Mesenchymal stem cell (in vitro differentiated cells and primary cell): ENCODE data around the gene PRDX5.
A peak's percentile ranks its signal among the peaks of the same experiment; 100 is the strongest.

Experiments
- DNase-seq: peaks from one replicate; pipeline ENCODE4 v3.0.0-alpha.2; 2013
- H2AFZ ChIP-seq: one replicate; pipeline ENCODE4 v1.6.1; 2013; ENCODE audit warnings: low read depth, mild to moderate bottlenecking, control low read depth, inconsistent platforms, low read length, moderate library complexity
- H2AK5ac ChIP-seq: 2 replicates; pipeline ENCODE4 v1.6.1; 2013; ENCODE audit warnings: low read length, moderate library complexity, mild to moderate bottlenecking, inconsistent platforms; ENCODE audit not compliant: severe bottlenecking
- H2BK120ac ChIP-seq: one replicate; pipeline ENCODE4 v1.6.1; 2013; ENCODE audit warnings: low read depth, mild to moderate bottlenecking, inconsistent platforms, low read length, moderate library complexity
- H2BK12ac ChIP-seq, 2 experiments: one replicate each; pipeline ENCODE4 v1.6.1; 2013; ENCODE audit warnings: inconsistent platforms in 2 of 2, low read length in 2 of 2, mild to moderate bottlenecking in 2 of 2, moderate library complexity in 2 of 2, control low read depth in 1 of 2
- H2BK15ac ChIP-seq: one replicate; pipeline ENCODE4 v1.6.1; 2013; ENCODE audit warnings: mild to moderate bottlenecking, low read depth, inconsistent platforms; ENCODE audit not compliant: poor library complexity, severe bottlenecking
- H2BK5ac ChIP-seq: 2 replicates; pipeline ENCODE4 v1.6.1; 2013; ENCODE audit warnings: low read depth, mild to moderate bottlenecking, low read length, control low read depth, inconsistent platforms; ENCODE audit not compliant: poor library complexity, severe bottlenecking
- H3K14ac ChIP-seq, 2 experiments: one replicate each; pipeline ENCODE4 v1.6.1; 2013; ENCODE audit warnings: inconsistent platforms in 2 of 2, low read length in 2 of 2, control low read depth in 1 of 2, mild to moderate bottlenecking in 1 of 2, moderate library complexity in 1 of 2
- H3K18ac ChIP-seq, 2 experiments: one replicate each; pipeline ENCODE4 v1.6.1; 2013; ENCODE audit warnings: inconsistent platforms in 2 of 2, low read length in 2 of 2, control low read depth in 1 of 2, low read depth in 1 of 2, mild to moderate bottlenecking in 1 of 2
- H3K23ac ChIP-seq, 2 experiments: one replicate each; pipeline ENCODE4 v1.6.1; 2013; ENCODE audit warnings: inconsistent platforms in 2 of 2, low read length in 2 of 2, mild to moderate bottlenecking in 2 of 2, moderate library complexity in 2 of 2, control low read depth in 1 of 2
- H3K27ac ChIP-seq: 2 replicates; pipeline ENCODE4 v1.5.1; 2013; ENCODE audit warnings: mild to moderate bottlenecking, moderate library complexity, low read length, control low read depth, inconsistent platforms; ENCODE audit not compliant: poor library complexity, severe bottlenecking
- H3K27me3 ChIP-seq, 2 experiments: 2 replicates each; pipeline versions ENCODE4 v1.6.1 to v1.7.0; 2013; ENCODE audit warnings: low read length in 2 of 2, mild to moderate bottlenecking in 2 of 2, moderate library complexity in 2 of 2, control low read depth in 1 of 2, inconsistent platforms in 1 of 2; ENCODE audit not compliant: control insufficient read depth in 1 of 2, insufficient read depth in 1 of 2
- H3K36me3 ChIP-seq, 2 experiments: 2 replicates each; pipeline versions ENCODE4 v1.6.1 to v1.7.0; 2013; ENCODE audit warnings: low read length in 2 of 2, control low read depth in 1 of 2, inconsistent platforms in 1 of 2, low read depth in 1 of 2, mild to moderate bottlenecking in 1 of 2; ENCODE audit not compliant: insufficient read depth in 2 of 2, control insufficient read depth in 1 of 2
- H3K4ac ChIP-seq, 2 experiments: one replicate each; pipeline ENCODE4 v1.6.1; 2013; ENCODE audit warnings: inconsistent platforms in 2 of 2, low read length in 2 of 2, mild to moderate bottlenecking in 2 of 2, moderate library complexity in 2 of 2, control low read depth in 1 of 2, low read depth in 1 of 2
- H3K4me1 ChIP-seq: 2 replicates; pipeline ENCODE4 v1.6.1; 2013; ENCODE audit warnings: low read depth, low read length, control low read depth; ENCODE audit not compliant: control insufficient read depth, insufficient read depth
- H3K4me2 ChIP-seq: 2 replicates; pipeline ENCODE4 v1.6.1; 2013; ENCODE audit warnings: low read length, mild to moderate bottlenecking, inconsistent platforms; ENCODE audit not compliant: poor library complexity, severe bottlenecking
- H3K4me3 ChIP-seq, 2 experiments: 2 replicates each; pipeline versions ENCODE4 v1.5.1 to v1.7.0; 2013; ENCODE audit warnings: low read length in 2 of 2, mild to moderate bottlenecking in 2 of 2, control low read depth in 1 of 2, low read depth in 1 of 2; ENCODE audit not compliant: insufficient read depth in 1 of 2
- H3K79me1 ChIP-seq: replicated peaks from 2 replicates; pipeline ENCODE4 v1.6.1; 2013; ENCODE audit warnings: mild to moderate bottlenecking, control low read depth, low read length, inconsistent platforms; ENCODE audit not compliant: poor library complexity, severe bottlenecking
- H3K9ac ChIP-seq: 2 replicates; pipeline ENCODE4 v1.7.0; 2013; ENCODE audit warnings: mild to moderate bottlenecking, low read length, moderate library complexity
- H3K9me3 ChIP-seq: 2 replicates; pipeline ENCODE4 v1.7.0; 2013; ENCODE audit warnings: mild to moderate bottlenecking, low read length; ENCODE audit not compliant: control insufficient read depth
- H4K8ac ChIP-seq: one replicate; pipeline ENCODE4 v1.6.1; 2013; ENCODE audit warnings: inconsistent platforms, mild to moderate bottlenecking, low read length, moderate library complexity
- H4K91ac ChIP-seq: one replicate; pipeline ENCODE4 v1.6.1; 2013; ENCODE audit warnings: mild to moderate bottlenecking, low read length, inconsistent platforms
- WGBS: methylation state at CpG from one replicate; pipeline ENCODE4 v1.1.7; 2013; ENCODE audit warnings: mixed read lengths; 5-methylcytosine and 5-hydroxymethylcytosine counted together

Gene PRDX5

GRCh38 chr11:64291262-64291751 lies 26.6 kb upstream of the PRDX5 start, which contains the start of gene KCNK4:
KCNK4 (plus strand) TSS chr11:64291302; CDS start chr11:64293019, 1,717 bp downstream.
- Histone ChIP-seq H2AFZ (no peak within 1 kb of the TSS), H3K4me1 (peaks cover 29% of the 10 kb centered on the region), H3K4me3 (peak within 1 kb of the TSS; percentile 40 to 56), H3K79me1 (peaks cover 19% of the 10 kb centered on the region), H2BK12ac (no peak within 1 kb of the TSS), H3K18ac (no peak within 1 kb of the TSS), H3K27ac (no peak within 1 kb of the TSS), H3K9ac (peak within 1 kb of the TSS; percentile 29), H2BK5ac (no peak within 1 kb of the TSS), H2AK5ac (no peak within 1 kb of the TSS), H2BK15ac (no peak within 1 kb of the TSS), H3K14ac (peak within 1 kb of the TSS in 1 of 2 experiments; percentile 71), H3K4me2 (peak within 1 kb of the TSS; percentile 92), H3K23ac (peak within 1 kb of the TSS in 1 of 2 experiments; percentile 70), H4K91ac (no peak within 1 kb of the TSS), H2BK120ac (no peak within 1 kb of the TSS), H3K9me3 (no peaks in the 10 kb centered on the region), H3K36me3 (peaks cover 0 to 28% of the 10 kb centered on the region in 2 experiments), H3K4ac (no peak within 1 kb of the TSS), H4K8ac (no peak within 1 kb of the TSS), H3K27me3 (peaks cover 52 to 55% of the 10 kb centered on the region in 2 experiments)
- no peak for DNase-seq
- whole genome bisulfite sequencing, result 2% methylated on average over 35 of the region's 45 CpGs

GRCh38 chr11:64291752-64292459 lies 26.0 kb upstream of the PRDX5 start:
- H2BK12ac ChIP-seq, result no peak overlapping the region
- H3K27ac ChIP-seq, result no peak overlapping the region
- H3K18ac ChIP-seq, result peak overlapping the region in 1 of 2 experiments; percentile 26
- H3K14ac ChIP-seq, result peak overlapping the region in 1 of 2 experiments; percentile 71
- H3K4me3 ChIP-seq, result peak overlapping the region; percentile 40 to 56
- peaks cover 23% of the 10 kb centered on the region for H3K4me1 ChIP-seq
- peaks cover 0 to 24% of the 10 kb centered on the region in 2 experiments for H3K36me3 ChIP-seq
- peak overlapping the region in 1 of 2 experiments; percentile 70 for H3K23ac ChIP-seq
- peak overlapping the region; percentile 11 for H2AFZ ChIP-seq
- no peak overlapping the region for H4K8ac ChIP-seq
- H3K9me3 ChIP-seq, result no peaks in the 10 kb centered on the region
- H2BK15ac ChIP-seq, result no peak overlapping the region
- no peak for DNase-seq
- peaks cover 58 to 61% of the 10 kb centered on the region in 2 experiments for H3K27me3 ChIP-seq
- no peak overlapping the region for H2AK5ac ChIP-seq
- 2% methylated on average over 62 of the region's 96 CpGs for WGBS
- no peak overlapping the region for H2BK5ac ChIP-seq
- peaks cover 15% of the 10 kb centered on the region for H3K79me1 ChIP-seq
- peak overlapping the region; percentile 92 for H3K4me2 ChIP-seq
- no peak overlapping the region for H3K4ac ChIP-seq
- peak overlapping the region; percentile 29 for H3K9ac ChIP-seq
- H2BK120ac ChIP-seq, result no peak overlapping the region
- H4K91ac ChIP-seq, result no peak overlapping the region

GRCh38 chr11:64292460-64293254 lies 25.3 kb upstream of the PRDX5 start:
- Histone ChIP-seq H3K14ac (no peak overlapping the region), H3K36me3 (peaks cover 0 to 20% of the 10 kb centered on the region in 2 experiments), H3K9ac (peak overlapping the region; percentile 29), H2BK120ac (no peak overlapping the region), H2BK12ac (no peak overlapping the region), H2BK15ac (no peak overlapping the region), H4K8ac (no peak overlapping the region), H4K91ac (no peak overlapping the region), H3K4me1 (peaks cover 18% of the 10 kb centered on the region), H2BK5ac (no peak overlapping the region), H2AK5ac (no peak overlapping the region), H2AFZ (peak overlapping the region; percentile 11), H3K4me3 (peak overlapping the region; percentile 38 to 56), H3K27ac (no peak overlapping the region), H3K4ac (no peak overlapping the region), H3K4me2 (peak overlapping the region; percentile 92), H3K79me1 (peaks cover 10% of the 10 kb centered on the region), H3K18ac (peak overlapping the region in 1 of 2 experiments; percentile 26), H3K27me3 (peaks cover 65 to 69% of the 10 kb centered on the region in 2 experiments), H3K23ac (no peak overlapping the region), H3K9me3 (no peaks in the 10 kb centered on the region)
- no peak for DNase-seq
- 35% methylated on average over 32 of the region's 42 CpGs for WGBS

- Histone ChIP-seq H3K9ac (no peak overlapping the region), H2AFZ (no peak overlapping the region), H3K27me3 (peaks cover 83 to 87% of the 10 kb centered on the region in 2 experiments), H2BK120ac (no peak overlapping the region), H3K4me2 (no peak overlapping the region), H3K18ac (no peak overlapping the region), H3K14ac (peak overlapping the region in 1 of 2 experiments; percentile 31), H4K8ac (no peak overlapping the region), H3K4me3 (no peak overlapping the region), H2BK15ac (peak overlapping the region; percentile 6), H2BK5ac (no peak overlapping the region), H3K23ac (no peak overlapping the region), H3K27ac (no peak overlapping the region), H2BK12ac (no peak overlapping the region), H2AK5ac (no peak overlapping the region), H3K79me1 (peaks cover 1% of the 10 kb centered on the region), H3K9me3 (no peaks in the 10 kb centered on the region), H4K91ac (no peak overlapping the region), H3K4ac (no peak overlapping the region), H3K36me3 (peaks cover 0 to 2% of the 10 kb centered on the region in 2 experiments), H3K4me1 (peaks cover 23% of the 10 kb centered on the region)
- DNase-seq, result no peak
- 55% methylated on average over 3 of the region's 3 CpGs for WGBS
Observed at GRCh38 chr11:64294774-64295173, 23.1 kb upstream of the PRDX5 start.
